ENCODE results near the gene NEU1.

NEU1 gene

GRCh38 chr6:31877125-31877650 is 14.6 kb upstream of the NEU1 start:
- no peak for DNase-seq (ENCODE audit: low spot score)
- TF ChIP-seq CTCF (IDR thresholded peaks at IDR 0.05; ENCODE audit: extremely low read depth, missing control alignments) = no peak

- TF ChIP-seq CTCF (IDR thresholded peaks at IDR 0.05; ENCODE audit: extremely low read depth, missing control alignments) = no peak
- no peak for DNase-seq (ENCODE audit: low spot score)
These were observed 13.7 kb upstream of the NEU1 start for GRCh38 chr6:31876357-31876756.

- no peak for TF ChIP-seq CTCF (IDR thresholded peaks at IDR 0.05; ENCODE audit: extremely low read depth, missing control alignments)
- no peak for DNase-seq (ENCODE audit: low spot score)
These were observed 13.3 kb upstream of the NEU1 start for GRCh38 chr6:31875877-31876276.

GRCh38 chr6:31874836-31875572 is 12.4 kb upstream of the NEU1 start:
- no peak for TF ChIP-seq CTCF (IDR thresholded peaks at IDR 0.05; ENCODE audit: extremely low read depth, missing control alignments)
- no peak for DNase-seq (ENCODE audit: low spot score)

- no peak for DNase-seq (ENCODE audit: low spot score)
- TF ChIP-seq CTCF (IDR thresholded peaks at IDR 0.05; ENCODE audit: extremely low read depth, missing control alignments) = no peak
These were observed 11.6 kb upstream of the NEU1 start for GRCh38 chr6:31874084-31874670.

- DNase-seq (ENCODE audit: low spot score) = no peak
- TF ChIP-seq CTCF (IDR thresholded peaks at IDR 0.05; ENCODE audit: extremely low read depth, missing control alignments) = no peak
These were observed 8.5 kb upstream of the NEU1 start for GRCh38 chr6:31871046-31871659.

GRCh38 chr6:31870385-31870921 is 7.8 kb upstream of the NEU1 start:
- TF ChIP-seq CTCF (IDR thresholded peaks at IDR 0.05; ENCODE audit: extremely low read depth, missing control alignments) = no peak
- DNase-seq (ENCODE audit: low spot score) = no peak
